CD1c-positive myeloid dendritic cell (primary cell): ENCODE results near the gene MEN1.

Source experiments
- DNase-seq: peaks from one replicate; pipeline ENCODE4 v3.0.0-alpha.2; 2016; ENCODE audit errors: extremely low spot score

Gene MEN1

GRCh38 chr11:64810271-64810890 lies at the start of gene MEN1:
TSS of gene MEN1 (minus strand) at chr11:64810551. CDS start at chr11:64810109, 442 bp downstream.
- peak; percentile 90 for DNase-seq

GRCh38 chr11:64859542-64860414 lies 49.4 kb upstream of the MEN1 start:
- DNase-seq, result peak; percentile 70

- DNase-seq, result peak; percentile 59
Observed at GRCh38 chr11:64858467-64859263, 48.3 kb upstream of the MEN1 start.

- DNase-seq, result no peak
Observed at GRCh38 chr11:64857485-64857884, 47.1 kb upstream of the MEN1 start.

GRCh38 chr11:64856382-64857227 lies 46.3 kb upstream of the MEN1 start:
- peak; percentile 91 for DNase-seq

- no peak for DNase-seq
Observed at GRCh38 chr11:64855596-64856304, 45.4 kb upstream of the MEN1 start.

- DNase-seq, result peak; percentile 76
Observed at GRCh38 chr11:64854534-64855502, 44.5 kb upstream of the MEN1 start.

- DNase-seq, result no peak
Observed at GRCh38 chr11:64854157-64854533, 43.8 kb upstream of the MEN1 start.

- peak; percentile 42 for DNase-seq
Observed at GRCh38 chr11:64853709-64854108, 43.4 kb upstream of the MEN1 start.

GRCh38 chr11:64852804-64853509 lies 42.6 kb upstream of the MEN1 start:
- DNase-seq, result peak; percentile 72

GRCh38 chr11:64851831-64852351 lies 41.5 kb upstream of the MEN1 start:
- DNase-seq, result no peak

- DNase-seq, result peak; percentile 77
Observed at GRCh38 chr11:64850979-64851567, 40.7 kb upstream of the MEN1 start.

GRCh38 chr11:64849598-64850356 lies 39.4 kb upstream of the MEN1 start:
- DNase-seq, result no peak

GRCh38 chr11:64848826-64849597 lies 38.7 kb upstream of the MEN1 start:
- DNase-seq, result no peak

GRCh38 chr11:64848214-64848825 lies 38.0 kb upstream of the MEN1 start:
- no peak for DNase-seq

- peak; percentile 97 for DNase-seq
Observed at GRCh38 chr11:64846998-64847666, 36.8 kb upstream of the MEN1 start.
